Upper lobe of left lung (tissue), 6 donors: Measurements from ENCODE around the gene FAM3A. TPM values are rescaled to one million over a fixed set of nuclear protein-coding genes. Genes with fewer than 3 reads are reported as not detected.
A peak's percentile ranks its signal among the peaks of the same experiment; 100 is the strongest.

Source experiments
- ATAC-seq, 2 donors: fragments of 200-7000 bp; cut with Tn5 transposase; one replicate each; pipeline ENCODE4 v1.9.1; 2022; ENCODE audit warnings: mild to moderate bottlenecking in 2 of 2, moderate library complexity in 2 of 2; ENCODE audit not compliant: low FRiP score in 2 of 2
- DNase-seq, 2 donors: peaks; one replicate each; pipeline ENCODE4 v3.0.0-alpha.2; 2019 to 2020
- H3K27ac ChIP-seq, 4 donors: fragments of 200-600 bp; sonication (generic); one replicate each; pipeline ENCODE4 v1.5.1; 2016 to 2019
- H3K27me3 ChIP-seq, 4 donors: fragments of 200-600 bp; sonication (generic); one replicate each; pipeline ENCODE4 v1.5.1; 2017 to 2019
- H3K36me3 ChIP-seq, 4 donors: fragments of 200-600 bp; sonication (generic); one replicate each; pipeline ENCODE4 v1.5.1; 2016 to 2019
- H3K4me1 ChIP-seq, 4 donors: fragments of 200-600 bp; sonication (generic); one replicate each; pipeline ENCODE4 v1.5.1; 2018 to 2019
- H3K4me3 ChIP-seq, 4 donors: fragments of 200-600 bp; sonication (generic); one replicate each; pipeline ENCODE4 v1.5.1; 2017 to 2019; ENCODE audit warnings: mild to moderate bottlenecking in 2 of 4, moderate library complexity in 1 of 4
- H3K9me3 ChIP-seq, 4 donors: fragments of 200-600 bp; sonication (generic); one replicate each; pipeline ENCODE4 v1.5.1; 2018 to 2019
- CTCF ChIP-seq, 6 experiments: fragments of 450-650 bp in 4 of 6; fragments of 200-600 bp in 2 of 6; sonication (generic) in 2 of 6; IDR thresholded peaks; one replicate each; pipeline ENCODE4 v1.5.1; 2016 to 2019; ENCODE audit warnings: antibody characterized with exemption in 6 of 6
- EP300 ChIP-seq, 4 donors: sonication (generic); formaldehyde crosslinking; IDR thresholded peaks; one replicate each; pipeline ENCODE4 v1.5.1; 2017; ENCODE audit warnings: antibody characterized with exemption in 4 of 4, control low read depth in 2 of 4
- POLR2A ChIP-seq, 4 donors: fragments of 450-650 bp; IDR thresholded peaks; one replicate each; pipeline ENCODE4 v1.5.1; 2016 to 2017; ENCODE audit warnings: antibody characterized with exemption in 4 of 4, mild to moderate bottlenecking in 2 of 4
- POLR2AphosphoS5 ChIP-seq, 2 donors: sonication (generic); formaldehyde crosslinking; IDR thresholded peaks; one replicate each; pipeline ENCODE4 v1.5.1; 2017; ENCODE audit warnings: antibody characterized with exemption in 2 of 2
- WGBS, 2 donors: methylation state at CpG; one replicate each; pipeline ENCODE4 v1.1.5; 2017 to 2018; 5-methylcytosine and 5-hydroxymethylcytosine counted together
- small RNA-seq, 4 donors: library from RNA; depleted of rRNA; stranded (forward); fragments of <200 nt; gene quantifications; one replicate each; pipeline ENCODE3, GENCODE V24; 2016
- total RNA-seq, 6 donors: library from RNA; depleted of rRNA in 4 of 6; stranded (reverse); fragments of >200 nt in 4 of 6; gene quantifications; one replicate each; pipeline versions ENCODE4 v1.1.0 to v1.2.1, GENCODE V29; 2016 to 2021
- donor health status: DM: no; HTN: no; CAD: no; lungs with moderate emphysema.
- donor health status: DM: no; HTN: yes; CAD: no; lungs with severe emphysema.

Gene FAM3A
- total RNA-seq, 6 donors from 2014 or later = 41.0 to 67.1 (median 49.3) TPM

- WGBS, 2 donors = 70% methylated on average over 31 of the region's 88 CpGs; no CpG with 5 or more reads in 1 of the 2 donors
- ATAC-seq (peak in 1 of 2 donors; percentile 93), DNase-seq (peak in 1 of 2 donors; percentile 94)
- peak within 1 kb of the TSS; percentile 22 to 67 (median 64) for H3K4me3 ChIP-seq
- H3K27ac ChIP-seq = peak within 1 kb of the TSS in 3 of 4 donors; percentile 49 to 74 (median 69)
- H3K36me3 ChIP-seq = peaks cover 0 to 5% (median 0%) of the 10 kb centered on the region in 4 donors
- H3K27me3 ChIP-seq = no peaks in the 10 kb centered on the region
- no peaks in the 10 kb centered on the region for H3K9me3 ChIP-seq
- TF ChIP-seq POLR2AphosphoS5 (IDR thresholded peaks at IDR 0.05) (peak in 1 of 2 donors; percentile 32), EP300 (IDR thresholded peaks at IDR 0.05) (no peak), CTCF (IDR thresholded peaks at IDR 0.05) (no peak), POLR2A (IDR thresholded peaks at IDR 0.05) (peak in 2 of 4 donors; percentile 48 to 78)
- peaks cover 0 to 7% (median 4%) of the 10 kb centered on the region in 4 donors for H3K4me1 ChIP-seq
Observed at GRCh38 chrX:154458116-154458953, 57.7 kb downstream of the FAM3A start, which contains the start of gene PLXNA3. Gene PLXNA3 (plus strand): TSS chrX:154458281. CDS start chrX:154460184, 1,903 bp downstream.

- peaks cover 0 to 5% (median 1%) of the 10 kb centered on the region in 4 donors for H3K36me3 ChIP-seq
- WGBS, 2 donors = 13 to 42% methylated on average over 20 to 47 of the region's 65 CpGs
- peak overlapping the region in 2 of 4 donors; percentile 69 to 74 for H3K27ac ChIP-seq
- TF ChIP-seq POLR2AphosphoS5 (IDR thresholded peaks at IDR 0.05) (no peak), EP300 (IDR thresholded peaks at IDR 0.05) (no peak), CTCF (IDR thresholded peaks at IDR 0.05) (no peak), POLR2A (IDR thresholded peaks at IDR 0.05) (no peak)
- H3K4me1 ChIP-seq = peaks cover 0 to 7% (median 4%) of the 10 kb centered on the region in 4 donors
- no peaks in the 10 kb centered on the region for H3K27me3 ChIP-seq
- H3K4me3 ChIP-seq = peak overlapping the region; percentile 22 to 67 (median 64)
- ATAC-seq (peak in 1 of 2 donors; percentile 81), DNase-seq (peak; percentile 66 to 92)
- H3K9me3 ChIP-seq = no peaks in the 10 kb centered on the region
Observed at GRCh38 chrX:154457491-154458115, 58.4 kb downstream of the FAM3A start.

Small RNAs within 50 kb of the gene (small RNA-seq; reads per million reads assigned to genes)
- 0 reads per million in 4 donors for gene RN7SL697P

Other genes starting within 250 kb of the FAM3A start
- gene TEX28, start 221.1 kb downstream of the FAM3A start, total RNA-seq = not detected
- 1 to 10 TPM in 1 of 6 donors, under 1 TPM in 2, not detected in 3; 0.20 to 1.2 (median 0.24) TPM for gene TKTL1, start 220.4 kb downstream of the FAM3A start, total RNA-seq
- 1,000 to 10,000 TPM in 5 of 6 donors, 100 to 1,000 TPM in 1; 800 to 1,760 (median 1,298) TPM for gene FLNA, start 141.6 kb downstream of the FAM3A start, total RNA-seq
- gene EMD, start 136.9 kb downstream of the FAM3A start, total RNA-seq = 10 to 100 TPM; 42.3 to 60.8 (median 53.6) TPM
- 1,000 to 10,000 TPM; 1,246 to 5,225 (median 2,943) TPM for gene RPL10, start 117.9 kb downstream of the FAM3A start, total RNA-seq
- 10 to 100 TPM; 18.9 to 55.5 (median 48.2) TPM for gene DNASE1L1, start 107.0 kb downstream of the FAM3A start, total RNA-seq
- gene TAFAZZIN, start 104.7 kb downstream of the FAM3A start, total RNA-seq = 100 to 1,000 TPM in 2 of 6 donors, 10 to 100 TPM in 4; 39.1 to 228 (median 49.9) TPM
- 100 to 1,000 TPM in 4 of 6 donors, 10 to 100 TPM in 2; 70.3 to 183 (median 108) TPM for gene ATP6AP1, start 87.6 kb downstream of the FAM3A start, total RNA-seq
- 100 to 1,000 TPM in 2 of 6 donors, 10 to 100 TPM in 4; 81.2 to 237 (median 96.0) TPM for gene GDI1, start 79.1 kb downstream of the FAM3A start, total RNA-seq
- 100 to 1,000 TPM in 1 of 6 donors, 10 to 100 TPM in 5; 59.0 to 144 (median 72.7) TPM for gene FAM50A, start 72.1 kb downstream of the FAM3A start, total RNA-seq
- 100 to 1,000 TPM in 1 of 6 donors, 10 to 100 TPM in 4, 1 to 10 TPM in 1; 7.9 to 195 (median 36.3) TPM for gene PLXNA3, start 58.0 kb downstream of the FAM3A start, total RNA-seq
- 10 to 100 TPM; 16.6 to 25.4 (median 20.2) TPM for gene LAGE3, start 37.0 kb downstream of the FAM3A start, total RNA-seq
- gene UBL4A, start 29.6 kb downstream of the FAM3A start, total RNA-seq = 10 to 100 TPM; 13.6 to 52.2 (median 43.8) TPM
- gene SLC10A3, start 25.6 kb downstream of the FAM3A start, total RNA-seq = 10 to 100 TPM; 16.8 to 33.4 (median 28.7) TPM
- 100 to 1,000 TPM in 2 of 6 donors, 10 to 100 TPM in 4; 50.4 to 112 (median 81.7) TPM for gene G6PD, start 30.6 kb upstream of the FAM3A start, total RNA-seq
- gene IKBKG, start 31.4 kb upstream of the FAM3A start, total RNA-seq = 10 to 100 TPM; 11.1 to 46.3 (median 39.7) TPM
- not detected for gene CTAG1A, start 68.9 kb upstream of the FAM3A start, total RNA-seq
- not detected for gene CTAG1B, start 103.0 kb upstream of the FAM3A start, total RNA-seq
- gene CTAG2, start 137.3 kb upstream of the FAM3A start, total RNA-seq = not detected
- 10 to 100 TPM; 10.2 to 30.4 (median 15.4) TPM for gene GAB3, start 234.8 kb upstream of the FAM3A start, total RNA-seq
- gene DKC1, start 246.6 kb upstream of the FAM3A start, total RNA-seq = 10 to 100 TPM; 24.1 to 52.4 (median 33.2) TPM